ENCODE measurements around the gene KLRG1.

KLRG1 gene

DNA sequence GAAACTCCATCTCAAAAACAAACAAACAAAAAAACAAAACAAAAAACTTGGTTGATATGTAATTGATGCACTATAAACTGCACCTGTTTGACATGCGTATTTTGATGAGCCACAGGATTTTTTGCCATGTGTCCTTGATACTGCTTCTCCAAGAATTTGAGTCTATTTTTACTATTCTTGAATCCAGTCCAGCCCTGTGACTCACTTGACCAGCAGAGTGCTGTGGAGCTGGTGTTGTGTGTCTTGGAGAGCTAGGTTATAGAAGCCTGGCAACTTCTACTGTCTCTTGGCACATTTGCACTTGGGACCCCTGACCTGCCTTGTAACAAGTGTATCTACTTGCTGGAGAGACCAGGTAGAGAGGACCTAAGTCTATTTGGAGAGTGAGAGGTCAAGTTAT, 52.0 kb downstream of the KLRG1 start:
- no peak for DNase-seq (ENCODE audit: low read depth in 1 of 2, low spot score in 1 of 2)
- TF ChIP-seq POLR2AphosphoS5 (IDR thresholded peaks at IDR 0.05; ENCODE audit: low read depth): no peak
- Histone ChIP-seq H3K27ac (replicated peaks) (no peak overlapping the region), H3K27me3 (ENCODE audit: insufficient read depth, poor library complexity, severe bottlenecking) (no peaks in the 10 kb centered on the region), H3K4me3 (replicated peaks; ENCODE audit: insufficient read depth, low read length) (no peak overlapping the region)

DNA sequence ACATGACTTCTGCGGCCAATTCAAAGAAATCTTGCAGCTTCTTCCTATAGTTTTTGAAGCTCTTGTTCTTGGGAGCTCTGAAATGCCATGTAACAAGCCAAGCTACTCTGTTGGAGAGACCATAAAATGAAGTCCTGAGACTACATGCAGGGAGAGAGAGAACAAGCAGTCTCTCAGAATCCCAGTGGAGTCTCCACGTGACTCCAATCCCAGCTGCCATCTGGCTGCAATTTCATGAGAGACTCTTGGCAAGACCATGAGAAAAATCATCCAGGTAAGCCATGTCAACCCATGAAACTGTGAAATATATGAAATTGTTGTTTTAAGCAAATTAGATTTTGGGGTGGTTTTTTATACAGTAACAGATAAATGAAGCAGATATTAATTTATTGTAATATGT, 54.4 kb downstream of the KLRG1 start:
- no peak for DNase-seq (ENCODE audit: low read depth in 1 of 2, low spot score in 1 of 2)
- H3K27me3 ChIP-seq (ENCODE audit: insufficient read depth, poor library complexity, severe bottlenecking): no peaks in the 10 kb centered on the region
- H3K4me3 ChIP-seq (replicated peaks; ENCODE audit: insufficient read depth, low read length): no peak overlapping the region
- no peak overlapping the region for H3K27ac ChIP-seq (replicated peaks)
- TF ChIP-seq, protein P1, sequence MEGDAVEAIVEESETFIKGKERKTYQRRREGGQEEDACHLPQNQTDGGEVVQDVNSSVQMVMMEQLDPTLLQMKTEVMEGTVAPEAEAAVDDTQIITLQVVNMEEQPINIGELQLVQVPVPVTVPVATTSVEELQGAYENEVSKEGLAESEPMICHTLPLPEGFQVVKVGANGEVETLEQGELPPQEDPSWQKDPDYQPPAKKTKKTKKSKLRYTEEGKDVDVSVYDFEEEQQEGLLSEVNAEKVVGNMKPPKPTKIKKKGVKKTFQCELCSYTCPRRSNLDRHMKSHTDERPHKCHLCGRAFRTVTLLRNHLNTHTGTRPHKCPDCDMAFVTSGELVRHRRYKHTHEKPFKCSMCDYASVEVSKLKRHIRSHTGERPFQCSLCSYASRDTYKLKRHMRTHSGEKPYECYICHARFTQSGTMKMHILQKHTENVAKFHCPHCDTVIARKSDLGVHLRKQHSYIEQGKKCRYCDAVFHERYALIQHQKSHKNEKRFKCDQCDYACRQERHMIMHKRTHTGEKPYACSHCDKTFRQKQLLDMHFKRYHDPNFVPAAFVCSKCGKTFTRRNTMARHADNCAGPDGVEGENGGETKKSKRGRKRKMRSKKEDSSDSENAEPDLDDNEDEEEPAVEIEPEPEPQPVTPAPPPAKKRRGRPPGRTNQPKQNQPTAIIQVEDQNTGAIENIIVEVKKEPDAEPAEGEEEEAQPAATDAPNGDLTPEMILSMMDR (IDR thresholded peaks at IDR 0.05; ENCODE audit: insufficient read depth, low read length): no peak
- TF ChIP-seq GABPA (IDR thresholded peaks at IDR 0.05; ENCODE audit: low read depth) (no peak), POLR2AphosphoS5 (IDR thresholded peaks at IDR 0.05; ENCODE audit: low read depth) (no peak)
- TF ChIP-seq, protein P2, sequence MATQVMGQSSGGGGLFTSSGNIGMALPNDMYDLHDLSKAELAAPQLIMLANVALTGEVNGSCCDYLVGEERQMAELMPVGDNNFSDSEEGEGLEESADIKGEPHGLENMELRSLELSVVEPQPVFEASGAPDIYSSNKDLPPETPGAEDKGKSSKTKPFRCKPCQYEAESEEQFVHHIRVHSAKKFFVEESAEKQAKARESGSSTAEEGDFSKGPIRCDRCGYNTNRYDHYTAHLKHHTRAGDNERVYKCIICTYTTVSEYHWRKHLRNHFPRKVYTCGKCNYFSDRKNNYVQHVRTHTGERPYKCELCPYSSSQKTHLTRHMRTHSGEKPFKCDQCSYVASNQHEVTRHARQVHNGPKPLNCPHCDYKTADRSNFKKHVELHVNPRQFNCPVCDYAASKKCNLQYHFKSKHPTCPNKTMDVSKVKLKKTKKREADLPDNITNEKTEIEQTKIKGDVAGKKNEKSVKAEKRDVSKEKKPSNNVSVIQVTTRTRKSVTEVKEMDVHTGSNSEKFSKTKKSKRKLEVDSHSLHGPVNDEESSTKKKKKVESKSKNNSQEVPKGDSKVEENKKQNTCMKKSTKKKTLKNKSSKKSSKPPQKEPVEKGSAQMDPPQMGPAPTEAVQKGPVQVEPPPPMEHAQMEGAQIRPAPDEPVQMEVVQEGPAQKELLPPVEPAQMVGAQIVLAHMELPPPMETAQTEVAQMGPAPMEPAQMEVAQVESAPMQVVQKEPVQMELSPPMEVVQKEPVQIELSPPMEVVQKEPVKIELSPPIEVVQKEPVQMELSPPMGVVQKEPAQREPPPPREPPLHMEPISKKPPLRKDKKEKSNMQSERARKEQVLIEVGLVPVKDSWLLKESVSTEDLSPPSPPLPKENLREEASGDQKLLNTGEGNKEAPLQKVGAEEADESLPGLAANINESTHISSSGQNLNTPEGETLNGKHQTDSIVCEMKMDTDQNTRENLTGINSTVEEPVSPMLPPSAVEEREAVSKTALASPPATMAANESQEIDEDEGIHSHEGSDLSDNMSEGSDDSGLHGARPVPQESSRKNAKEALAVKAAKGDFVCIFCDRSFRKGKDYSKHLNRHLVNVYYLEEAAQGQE (IDR thresholded peaks at IDR 0.05; ENCODE audit: insufficient replicate concordance, low read depth): no peak

DNA sequence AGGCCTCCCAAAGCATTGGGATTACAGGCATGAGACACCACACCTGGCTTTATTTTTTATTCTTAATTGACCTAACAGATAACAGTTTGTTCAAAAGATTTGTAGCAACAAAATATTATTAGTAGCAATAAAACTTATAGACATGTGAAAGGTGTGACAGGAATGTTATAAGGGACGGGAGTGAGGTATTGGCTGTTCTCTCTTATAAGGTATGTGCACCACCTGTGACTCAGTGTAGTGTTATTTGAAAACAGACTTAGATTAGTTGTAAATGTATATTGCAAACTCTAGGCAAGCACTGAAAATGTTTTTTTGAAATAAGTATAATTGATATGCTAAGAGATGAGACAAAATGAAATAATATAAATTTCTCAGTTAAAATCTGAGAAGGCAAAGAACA, 57.8 kb downstream of the KLRG1 start:
- DNase-seq (ENCODE audit: low read depth in 1 of 2, low spot score in 1 of 2): no peak
- no peak for TF ChIP-seq GABPA (IDR thresholded peaks at IDR 0.05; ENCODE audit: low read depth)
- no peak for TF ChIP-seq POLR2AphosphoS5 (IDR thresholded peaks at IDR 0.05; ENCODE audit: low read depth)
- TF ChIP-seq, protein P2 (IDR thresholded peaks at IDR 0.05; ENCODE audit: insufficient replicate concordance, low read depth): no peak
- TF ChIP-seq SPI1 (IDR thresholded peaks at IDR 0.05; ENCODE audit: borderline replicate concordance, low read depth): no peak
- TF ChIP-seq, protein P1 (IDR thresholded peaks at IDR 0.05; ENCODE audit: insufficient read depth, low read length): no peak
- Histone ChIP-seq H3K4me3 (replicated peaks; ENCODE audit: insufficient read depth, low read length) (no peak overlapping the region), H3K27ac (replicated peaks) (no peak overlapping the region), H3K27me3 (ENCODE audit: insufficient read depth, poor library complexity, severe bottlenecking) (no peaks in the 10 kb centered on the region)

DNA sequence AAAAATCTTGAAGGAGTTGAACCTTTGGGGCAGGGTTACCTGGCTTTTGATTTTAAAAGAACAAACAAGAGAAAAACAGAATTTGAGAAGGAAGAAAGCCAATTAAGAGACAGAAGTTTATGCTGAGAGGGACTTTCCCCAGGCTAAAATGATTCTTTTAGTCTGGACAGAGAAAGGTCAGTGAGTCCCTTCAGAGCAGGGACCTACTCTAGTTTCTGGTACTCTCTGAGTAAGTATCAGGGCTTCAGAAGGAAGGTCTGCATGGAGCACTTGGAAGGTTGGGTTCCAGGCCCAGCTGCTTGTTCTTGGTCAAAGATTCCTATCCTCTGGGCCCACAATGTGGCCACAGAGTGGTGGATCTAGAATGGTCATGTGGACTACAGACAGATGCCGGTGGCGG, 59.6 kb downstream of the KLRG1 start:
- TF ChIP-seq POLR2AphosphoS5 (IDR thresholded peaks at IDR 0.05; ENCODE audit: low read depth) (no peak), SPI1 (IDR thresholded peaks at IDR 0.05; ENCODE audit: borderline replicate concordance, low read depth) (no peak), GABPA (IDR thresholded peaks at IDR 0.05; ENCODE audit: low read depth) (no peak)
- TF ChIP-seq, protein P2 (IDR thresholded peaks at IDR 0.05; ENCODE audit: insufficient replicate concordance, low read depth): no peak
- TF ChIP-seq, protein P1 (IDR thresholded peaks at IDR 0.05; ENCODE audit: insufficient read depth, low read length): no peak
- no peak for DNase-seq (ENCODE audit: low read depth in 1 of 2, low spot score in 1 of 2)
- no peaks in the 10 kb centered on the region for H3K27me3 ChIP-seq (ENCODE audit: insufficient read depth, poor library complexity, severe bottlenecking)
- H3K4me3 ChIP-seq (replicated peaks; ENCODE audit: insufficient read depth, low read length): no peak overlapping the region
- no peak overlapping the region for H3K27ac ChIP-seq (replicated peaks)
